Neural cell (in vitro differentiated cells): Measurements from ENCODE around the gene SMAGP. TPM values are rescaled to one million over a fixed set of nuclear protein-coding genes. Genes with fewer than 3 reads are reported as not detected.

Experiments used
- H2AFZ ChIP-seq: fragments of 200-600, 300-800 bp; sonication (generic), shearing (Covaris generic); 2 replicates; pipeline ENCODE4 v1.6.0; 2014; ENCODE audit warnings: low read depth, mild to moderate bottlenecking, antibody characterized with exemption, low read length, moderate library complexity
- H3F3A ChIP-seq: fragments of 200-600 bp; shearing (Covaris generic); 2 replicates; pipeline ENCODE4 v1.6.1; 2016; ENCODE audit warnings: mild to moderate bottlenecking, moderate library complexity, mixed read lengths, antibody characterized with exemption, low read length; ENCODE audit not compliant: insufficient read depth, poor library complexity, severe bottlenecking
- H3K27ac ChIP-seq: fragments of 200-600, 300-800 bp; sonication (generic), shearing (Covaris generic); 2 replicates; pipeline ENCODE4 v1.5.1; 2014; ENCODE audit warnings: mild to moderate bottlenecking, low read length, moderate library complexity
- H3K27me3 ChIP-seq: fragments of 300-800, 200-600 bp; sonication (generic), shearing (Covaris generic); 2 replicates; pipeline ENCODE4 v1.6.0; 2014; ENCODE audit warnings: mild to moderate bottlenecking, low read depth, low read length, moderate library complexity; ENCODE audit not compliant: insufficient read depth
- H3K36me3 ChIP-seq: fragments of 300-800, 200-600 bp; sonication (generic), shearing (Covaris generic); 2 replicates; pipeline ENCODE4 v1.5.1; 2014; ENCODE audit warnings: mild to moderate bottlenecking, antibody characterized with exemption, low read length, moderate library complexity; ENCODE audit not compliant: insufficient read depth
- H3K4me2 ChIP-seq: fragments of 300-800, 200-600 bp; sonication (generic), shearing (Covaris generic); 2 replicates; pipeline ENCODE4 v1.6.0; 2014; ENCODE audit warnings: mild to moderate bottlenecking, low read length
- H3K4me3 ChIP-seq: fragments of 300-800, 200-600 bp; sonication (generic), shearing (Covaris generic); 2 replicates; pipeline ENCODE4 v1.5.1; 2014; ENCODE audit warnings: mild to moderate bottlenecking, low read length, moderate library complexity
- H3K79me2 ChIP-seq: fragments of 200-600 bp; shearing (Covaris generic); replicated peaks from 2 replicates; pipeline ENCODE4 v1.6.0; 2014; ENCODE audit warnings: mild to moderate bottlenecking, low read length, moderate library complexity; ENCODE audit not compliant: insufficient read depth
- H3K9ac ChIP-seq: fragments of 300-800, 200-600 bp; sonication (generic), shearing (Covaris generic); 2 replicates; pipeline ENCODE4 v1.6.1; 2016; ENCODE audit warnings: mild to moderate bottlenecking, low read length, mixed read lengths
- H3K9me2 ChIP-seq: fragments of 200-600 bp; shearing (Covaris generic); 2 replicates; pipeline ENCODE4 v1.6.1; 2016; ENCODE audit warnings: mild to moderate bottlenecking, low read length, mixed read lengths; ENCODE audit not compliant: insufficient read depth
- H3K9me3 ChIP-seq: fragments of 200-600, 300-800 bp; sonication (generic), shearing (Covaris generic); 2 replicates; pipeline ENCODE4 v1.6.1; 2016; ENCODE audit warnings: mild to moderate bottlenecking, mixed run types, low read length, moderate library complexity, mixed read lengths
- H4K20me1 ChIP-seq: fragments of 200-600 bp; shearing (Covaris generic); 2 replicates; pipeline ENCODE4 v1.6.1; 2016; ENCODE audit warnings: mild to moderate bottlenecking, mixed run types; ENCODE audit not compliant: insufficient read depth
- CTCF ChIP-seq: fragments of 450-650 bp; IDR thresholded peaks from 2 replicates; pipeline ENCODE4 v1.5.1; 2014; ENCODE audit warnings: antibody characterized with exemption, mild to moderate bottlenecking, moderate library complexity; ENCODE audit not compliant: poor library complexity, severe bottlenecking
- EP300 ChIP-seq: fragments of 450-650 bp; conservative IDR thresholded peaks from 2 replicates; pipeline ENCODE4 v1.6.1; 2014; ENCODE audit warnings: antibody characterized with exemption, mild to moderate bottlenecking, moderate library complexity; ENCODE audit not compliant: poor library complexity, severe bottlenecking
- EZH2 ChIP-seq: fragments of 200-600, 300-800 bp; shearing (Covaris generic), sonication (generic); IDR thresholded peaks from 2 replicates; pipeline ENCODE4 v1.6.1; 2014; ENCODE audit warnings: antibody characterized with exemption, low read length, borderline replicate concordance, mild to moderate bottlenecking; ENCODE audit not compliant: insufficient read depth, poor library complexity, severe bottlenecking
- MXI1 ChIP-seq: fragments of 450-650 bp; conservative IDR thresholded peaks from 2 replicates; pipeline ENCODE4 v1.6.1; 2014; ENCODE audit warnings: antibody characterized with exemption, mild to moderate bottlenecking; ENCODE audit not compliant: poor library complexity, severe bottlenecking
- POLR2AphosphoS5 ChIP-seq: IDR thresholded peaks from 2 replicates; pipeline ENCODE4 v1.6.1; 2012
- RAD21 ChIP-seq: fragments of 450-650 bp; conservative IDR thresholded peaks from 2 replicates; pipeline ENCODE4 v1.6.1; 2014; ENCODE audit warnings: antibody characterized with exemption, mild to moderate bottlenecking, moderate library complexity
- REST ChIP-seq: IDR thresholded peaks from 2 replicates; pipeline ENCODE4 v1.6.1; 2012; ENCODE audit warnings: borderline replicate concordance
- SMC3 ChIP-seq: fragments of 450-650 bp; conservative IDR thresholded peaks from 2 replicates; pipeline ENCODE4 v1.6.1; 2014; ENCODE audit warnings: antibody characterized with exemption, mild to moderate bottlenecking, moderate library complexity; ENCODE audit not compliant: poor library complexity
- TAF1 ChIP-seq: IDR thresholded peaks from 2 replicates; pipeline ENCODE4 v1.6.1; 2012; ENCODE audit warnings: low read depth
- polyA plus RNA-seq: library from polyadenylated mRNA; depleted of rRNA; stranded (reverse); fragments of >200 nt; gene quantifications from 2 replicates; pipeline ENCODE4 v1.2.3, GENCODE V29; 2014

The SMAGP gene
- polyA plus RNA-seq, 1 donor from 2014 or later = not detected

GRCh38 chr12:51196547-51196946 is 73.7 kb downstream of the SMAGP start:
- Histone ChIP-seq H3K27ac (no peak overlapping the region), H3K79me2 (no peaks in the 10 kb centered on the region), H3K4me3 (no peak overlapping the region), H3K4me2 (no peak overlapping the region), H2AFZ (no peak overlapping the region), H3K9me2 (no peaks in the 10 kb centered on the region), H4K20me1 (no peaks in the 10 kb centered on the region), H3K9ac (no peak overlapping the region), H3F3A (no peaks in the 10 kb centered on the region), H3K27me3 (no peaks in the 10 kb centered on the region), H3K9me3 (no peaks in the 10 kb centered on the region), H3K36me3 (peaks cover 5% of the 10 kb centered on the region)
- TF ChIP-seq SMC3 (no peak), TAF1 (no peak), MXI1 (no peak), CTCF (no peak), EP300 (no peak)

GRCh38 chr12:51195841-51196240 is 74.4 kb downstream of the SMAGP start:
- Histone ChIP-seq H3K4me2 (no peak overlapping the region), H3F3A (no peaks in the 10 kb centered on the region), H3K9me3 (no peaks in the 10 kb centered on the region), H2AFZ (no peak overlapping the region), H3K27ac (no peak overlapping the region), H3K9ac (no peak overlapping the region), H3K36me3 (peaks cover 12% of the 10 kb centered on the region), H3K79me2 (no peaks in the 10 kb centered on the region), H3K27me3 (no peaks in the 10 kb centered on the region), H3K4me3 (no peak overlapping the region), H4K20me1 (no peaks in the 10 kb centered on the region), H3K9me2 (no peaks in the 10 kb centered on the region)
- TF ChIP-seq TAF1 (no peak), RAD21 (no peak), EZH2 (no peak), REST (no peak), MXI1 (no peak), EP300 (no peak), POLR2AphosphoS5 (no peak), SMC3 (no peak), CTCF (no peak)

Other genes starting within 250 kb of the SMAGP start
- gene SLC11A2, start 244.0 kb downstream of the SMAGP start, polyA plus RNA-seq = 62.3 and 69.5 TPM in 2 replicates
- gene LETMD1, start 222.1 kb downstream of the SMAGP start, polyA plus RNA-seq = 97.4 and 101 TPM in 2 replicates
- 114 and 123 TPM in 2 replicates for gene CSRNP2, start 186.8 kb downstream of the SMAGP start, polyA plus RNA-seq
- gene TFCP2, start 97.3 kb downstream of the SMAGP start, polyA plus RNA-seq = 27.0 and 28.6 TPM in 2 replicates
- 12.4 and 12.7 TPM in 2 replicates for gene POU6F1, start 52.4 kb downstream of the SMAGP start, polyA plus RNA-seq
- gene DAZAP2, start 31.6 kb downstream of the SMAGP start, polyA plus RNA-seq = 89.0 and 97.9 TPM in 2 replicates
- not detected in 2 replicates for gene BIN2, start 53.8 kb upstream of the SMAGP start, polyA plus RNA-seq
- gene CELA1, start 76.3 kb upstream of the SMAGP start, polyA plus RNA-seq = not detected in 2 replicates
- not detected in 2 replicates for gene GALNT6, start 121.0 kb upstream of the SMAGP start, polyA plus RNA-seq
- 34.5 and 37.8 TPM in 2 replicates for gene SLC4A8, start 154.4 kb upstream of the SMAGP start, polyA plus RNA-seq